Neural progenitor cell (in vitro differentiated cells): ENCODE results near the gene ZBBX. TPM values are rescaled to one million over a fixed set of nuclear protein-coding genes. Genes with fewer than 3 reads are reported as not detected.

ENCODE experiments used
- DNase-seq: peaks from one replicate; pipeline ENCODE4 v3.0.0-alpha.2; 2016; ENCODE audit warnings: low spot score
- H2AFZ ChIP-seq: fragments of 200-600 bp; sonication (generic); replicated peaks from 2 replicates; pipeline ENCODE4 v1.6.1; 2016; ENCODE audit warnings: antibody characterized with exemption
- H3F3A ChIP-seq: fragments of 200-600 bp; sonication (generic); 2 replicates; pipeline ENCODE4 v1.6.1; 2016; ENCODE audit warnings: antibody characterized with exemption, low read depth
- H3K27ac ChIP-seq: fragments of 200-600 bp; sonication (generic); 2 replicates; pipeline ENCODE4 v1.5.1; 2016; ENCODE audit warnings: mild to moderate bottlenecking
- H3K27me3 ChIP-seq: fragments of 200-600 bp; sonication (generic); 2 replicates; pipeline ENCODE4 v1.6.1; 2016; ENCODE audit warnings: mild to moderate bottlenecking, moderate library complexity
- H3K36me3 ChIP-seq: fragments of 200-600 bp; sonication (generic); 2 replicates; pipeline ENCODE4 v1.5.1; 2016
- H3K4me1 ChIP-seq: fragments of 200-600 bp; sonication (generic); 2 replicates; pipeline ENCODE4 v1.6.1; 2016; ENCODE audit warnings: mixed run types
- H3K4me2 ChIP-seq: fragments of 200-600 bp; sonication (generic); 2 replicates; pipeline ENCODE4 v1.6.1; 2016
- H3K4me3 ChIP-seq: fragments of 200-600 bp; sonication (generic); 2 replicates; pipeline ENCODE4 v1.5.1; 2016
- H3K79me2 ChIP-seq: fragments of 200-600 bp; sonication (generic); 2 replicates; pipeline ENCODE4 v1.6.1; 2016; ENCODE audit warnings: low read depth
- H3K9ac ChIP-seq: fragments of 200-600 bp; sonication (generic); 2 replicates; pipeline ENCODE4 v1.6.1; 2016
- H3K9me3 ChIP-seq: fragments of 200-600 bp; sonication (generic); 2 replicates; pipeline ENCODE4 v1.5.1; 2016; ENCODE audit warnings: low read depth
- H4K20me1 ChIP-seq: fragments of 200-600 bp; sonication (generic); 2 replicates; pipeline ENCODE4 v1.6.1; 2016; ENCODE audit warnings: low read depth
- H3K27ac Mint-ChIP-seq: 3 replicates; pipeline ENCODE4 v1.8.0; 2021; ENCODE audit warnings: mixed read lengths
- H3K27me3 Mint-ChIP-seq: 2 replicates; pipeline ENCODE4 v1.8.0; 2022; ENCODE audit warnings: low read depth, mild to moderate bottlenecking, inconsistent platforms, moderate library complexity, mixed read lengths; ENCODE audit not compliant: insufficient read depth
- H3K36me3 Mint-ChIP-seq: 3 replicates; pipeline ENCODE4 v1.8.0; 2021; ENCODE audit warnings: mixed read lengths
- H3K4me1 Mint-ChIP-seq: 3 replicates; pipeline ENCODE4 v1.8.0; 2021; ENCODE audit warnings: mixed read lengths
- H3K4me3 Mint-ChIP-seq: 3 replicates; pipeline ENCODE4 v1.8.0; 2021; ENCODE audit warnings: mild to moderate bottlenecking, moderate library complexity, mixed read lengths
- H3K9me3 Mint-ChIP-seq: 3 replicates; pipeline ENCODE4 v1.8.0; 2020; ENCODE audit warnings: mixed read lengths
- CTCF ChIP-seq: fragments of 200-600 bp; sonication (generic); IDR thresholded peaks from 2 replicates; pipeline ENCODE4 v1.5.1; 2017; ENCODE audit warnings: antibody characterized with exemption, mild to moderate bottlenecking
- EZH2 ChIP-seq: fragments of 200-600 bp; sonication (generic); IDR thresholded peaks from 2 replicates; pipeline ENCODE4 v1.6.1; 2017; ENCODE audit warnings: antibody characterized with exemption, mild to moderate bottlenecking, moderate library complexity
- EZH2phosphoT487 ChIP-seq: fragments of 200-600 bp; sonication (generic); IDR thresholded peaks from 2 replicates; pipeline ENCODE4 v1.6.1; 2017; ENCODE audit warnings: antibody characterized with exemption
- total RNA-seq: library from RNA; depleted of rRNA; stranded (reverse); fragments of >200 nt; gene quantifications from 2 replicates; pipeline ENCODE4 v1.2.3, GENCODE V29; 2015; ENCODE audit warnings: low replicate concordance

The ZBBX gene
- total RNA-seq, 1 donor from 2014 or later, result 17.5 TPM

GRCh38 chr3:167302678-167303077 is 77.4 kb downstream of the ZBBX start:
- H3K27me3 Mint-ChIP-seq, result no peaks in the 10 kb centered on the region
- H3K4me3 Mint-ChIP-seq, result no peak overlapping the region
- Histone ChIP-seq H3K27me3 (no peaks in the 10 kb centered on the region), H4K20me1 (no peaks in the 10 kb centered on the region), H3K9ac (no peak overlapping the region), H3K9me3 (no peaks in the 10 kb centered on the region), H3K27ac (no peak overlapping the region), H3K4me3 (no peak overlapping the region), H3K4me1 (no peaks in the 10 kb centered on the region), H3F3A (no peaks in the 10 kb centered on the region), H3K4me2 (no peak overlapping the region), H3K79me2 (no peaks in the 10 kb centered on the region), H3K36me3 (no peaks in the 10 kb centered on the region), H2AFZ (no peak overlapping the region)
- no peaks in the 10 kb centered on the region for H3K36me3 Mint-ChIP-seq
- no peaks in the 10 kb centered on the region for H3K4me1 Mint-ChIP-seq
- no peak overlapping the region for H3K27ac Mint-ChIP-seq
- no peaks in the 10 kb centered on the region for H3K9me3 Mint-ChIP-seq
- TF ChIP-seq EZH2phosphoT487 (no peak), CTCF (no peak), EZH2 (no peak)
- no peak for DNase-seq

- no peak overlapping the region for H3K27ac ChIP-seq
- Mint-ChIP-seq H3K36me3 (no peaks in the 10 kb centered on the region), H3K4me1 (no peaks in the 10 kb centered on the region), H3K27ac (no peak overlapping the region), H3K9me3 (no peaks in the 10 kb centered on the region), H3K4me3 (no peak overlapping the region), H3K27me3 (no peaks in the 10 kb centered on the region)
- H4K20me1 ChIP-seq, result no peaks in the 10 kb centered on the region
- TF ChIP-seq CTCF, result no peak
- TF ChIP-seq EZH2phosphoT487, result no peak
- no peak for TF ChIP-seq EZH2
- H3K27me3 ChIP-seq, result no peaks in the 10 kb centered on the region
- no peak overlapping the region for H3K4me2 ChIP-seq
- H2AFZ ChIP-seq, result no peak overlapping the region
- H3K9me3 ChIP-seq, result no peaks in the 10 kb centered on the region
- H3F3A ChIP-seq, result no peaks in the 10 kb centered on the region
- H3K9ac ChIP-seq, result no peak overlapping the region
- H3K4me1 ChIP-seq, result no peaks in the 10 kb centered on the region
- no peaks in the 10 kb centered on the region for H3K36me3 ChIP-seq
- H3K79me2 ChIP-seq, result no peaks in the 10 kb centered on the region
- no peak overlapping the region for H3K4me3 ChIP-seq
- no peak for DNase-seq
Measured at GRCh38 chr3:167300207-167300606, 79.9 kb downstream of the ZBBX start.

GRCh38 chr3:167289435-167289834 is 90.7 kb downstream of the ZBBX start:
- no peaks in the 10 kb centered on the region for H3K27me3 ChIP-seq
- H3K27ac ChIP-seq, result no peak overlapping the region
- no peak for DNase-seq
- Mint-ChIP-seq H3K27ac (no peak overlapping the region), H3K4me1 (no peaks in the 10 kb centered on the region), H3K27me3 (no peaks in the 10 kb centered on the region), H3K36me3 (no peaks in the 10 kb centered on the region), H3K9me3 (peaks cover 2% of the 10 kb centered on the region), H3K4me3 (no peak overlapping the region)
- H4K20me1 ChIP-seq, result no peaks in the 10 kb centered on the region
- H3K4me1 ChIP-seq, result no peaks in the 10 kb centered on the region
- no peak for TF ChIP-seq EZH2
- no peaks in the 10 kb centered on the region for H3K36me3 ChIP-seq
- no peak overlapping the region for H3K9ac ChIP-seq
- H3F3A ChIP-seq, result no peaks in the 10 kb centered on the region
- H3K9me3 ChIP-seq, result no peaks in the 10 kb centered on the region
- no peaks in the 10 kb centered on the region for H3K79me2 ChIP-seq
- H3K4me3 ChIP-seq, result no peak overlapping the region
- no peak overlapping the region for H2AFZ ChIP-seq
- no peak overlapping the region for H3K4me2 ChIP-seq

- Mint-ChIP-seq H3K27me3 (no peaks in the 10 kb centered on the region), H3K4me3 (no peak overlapping the region), H3K4me1 (no peaks in the 10 kb centered on the region), H3K9me3 (peaks cover 2% of the 10 kb centered on the region), H3K27ac (no peak overlapping the region), H3K36me3 (no peaks in the 10 kb centered on the region)
- Histone ChIP-seq H3K4me2 (no peak overlapping the region), H2AFZ (no peak overlapping the region), H3K79me2 (no peaks in the 10 kb centered on the region), H3K9me3 (no peaks in the 10 kb centered on the region), H3K27me3 (no peaks in the 10 kb centered on the region), H3K27ac (no peak overlapping the region), H3F3A (no peaks in the 10 kb centered on the region), H3K4me1 (no peaks in the 10 kb centered on the region), H4K20me1 (no peaks in the 10 kb centered on the region), H3K9ac (no peak overlapping the region), H3K36me3 (no peaks in the 10 kb centered on the region), H3K4me3 (no peak overlapping the region)
- DNase-seq, result no peak
- TF ChIP-seq CTCF (no peak), EZH2phosphoT487 (no peak), EZH2 (no peak)
Measured at GRCh38 chr3:167288737-167289136, 91.4 kb downstream of the ZBBX start.
